Uterus (tissue), 4 donors: Measurements from ENCODE around the gene OXSM. TPM values are rescaled to one million over a fixed set of nuclear protein-coding genes. Genes with fewer than 3 reads are reported as not detected.

Experiments
- DNase-seq, 2 donors: peaks; one replicate each; pipeline ENCODE4 v3.0.0-alpha.2; 2019 to 2020
- H3K27ac ChIP-seq, 2 donors: fragments of 200-600 bp; sonication (generic); 1 replicate in 1 of 2; 2 replicates in 1 of 2; pipeline ENCODE4 v1.5.1; 2016 to 2018
- H3K27me3 ChIP-seq, 2 donors: fragments of 200-600 bp; sonication (generic); one replicate each; pipeline ENCODE4 v1.5.1; 2018 to 2019; ENCODE audit warnings: control low read depth in 1 of 2
- H3K36me3 ChIP-seq, 2 donors: fragments of 200-600 bp; sonication (generic); one replicate each; pipeline ENCODE4 v1.5.1; 2019; ENCODE audit warnings: control low read depth in 1 of 2
- H3K4me1 ChIP-seq, 2 donors: fragments of 200-600 bp; sonication (generic); one replicate each; pipeline ENCODE4 v1.5.1; 2018 to 2019; ENCODE audit warnings: control low read depth in 1 of 2
- H3K4me3 ChIP-seq, 2 donors: fragments of 200-600 bp; sonication (generic); 1 replicate in 1 of 2; 2 replicates in 1 of 2; pipeline ENCODE4 v1.5.1; 2018 to 2019; ENCODE audit warnings: mild to moderate bottlenecking in 1 of 2
- H3K9me3 ChIP-seq, 2 donors: fragments of 200-600 bp; sonication (generic); one replicate each; pipeline ENCODE4 v1.5.1; 2019; ENCODE audit warnings: control low read depth in 1 of 2
- POLR2A ChIP-seq, 2 donors: fragments of 450-650 bp; IDR thresholded peaks; one replicate each; pipeline ENCODE4 v1.6.1; 2016; ENCODE audit warnings: antibody characterized with exemption in 2 of 2, mild to moderate bottlenecking in 1 of 2, moderate library complexity in 1 of 2
- intact Hi-C: fragments of 100-400 bp; cut with DNase I; formaldehyde crosslinking; loops from one replicate; pipeline ENCODE4 v1.15.1; 2023; ENCODE audit warnings: low total_unique reads
- total RNA-seq, 4 donors: library from RNA; depleted of rRNA in 3 of 4; stranded (reverse); fragments of >200 nt in 3 of 4; gene quantifications; one replicate each; pipeline versions ENCODE4 v1.1.0 to v1.2.4, GENCODE V29; 2014 to 2023
- TF ChIP-seq, protein P1 (sequence below), 4 experiments: fragments of 200-600 bp in 2 of 4; fragments of 450-650 bp in 2 of 4; sonication (generic) in 2 of 4; IDR thresholded peaks; one replicate each; pipeline ENCODE4 v1.5.1; 2016 to 2019; ENCODE audit warnings: antibody characterized with exemption in 4 of 4, mild to moderate bottlenecking in 2 of 4, moderate library complexity in 1 of 4
- donor health status: DM: yes; HTN: yes; CAD: no.

Gene OXSM
- total RNA-seq, 4 donors from 2014 or later = 4.9 to 29.0 (median 12.8) TPM

DNA sequence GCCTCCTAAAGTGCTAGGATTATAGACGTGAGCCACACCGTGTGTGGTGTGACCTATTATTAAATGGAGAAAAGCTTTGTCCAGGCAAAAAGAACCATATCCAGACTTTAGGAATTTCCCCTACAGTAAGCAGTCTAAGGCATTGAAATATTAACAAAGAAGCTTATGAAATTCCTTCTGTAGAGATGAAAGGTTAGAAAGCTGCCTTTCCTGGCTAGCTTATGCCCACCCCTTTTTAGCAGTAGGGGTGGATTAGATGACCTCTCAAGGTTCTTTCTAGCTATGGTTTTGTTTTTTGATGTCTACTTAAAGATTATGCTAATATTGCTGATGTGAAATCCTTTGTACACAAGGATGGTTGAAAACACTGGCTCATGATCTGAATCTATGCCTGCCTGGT is 13.9 kb downstream of the OXSM start:
- no peak for DNase-seq
- H3K4me1 ChIP-seq = no peaks in the 10 kb centered on the region
- no peaks in the 10 kb centered on the region for H3K9me3 ChIP-seq
- no peaks in the 10 kb centered on the region for H3K27me3 ChIP-seq
- H3K36me3 ChIP-seq = no peaks in the 10 kb centered on the region
- H3K27ac ChIP-seq = no peak overlapping the region
- TF ChIP-seq, protein P1, sequence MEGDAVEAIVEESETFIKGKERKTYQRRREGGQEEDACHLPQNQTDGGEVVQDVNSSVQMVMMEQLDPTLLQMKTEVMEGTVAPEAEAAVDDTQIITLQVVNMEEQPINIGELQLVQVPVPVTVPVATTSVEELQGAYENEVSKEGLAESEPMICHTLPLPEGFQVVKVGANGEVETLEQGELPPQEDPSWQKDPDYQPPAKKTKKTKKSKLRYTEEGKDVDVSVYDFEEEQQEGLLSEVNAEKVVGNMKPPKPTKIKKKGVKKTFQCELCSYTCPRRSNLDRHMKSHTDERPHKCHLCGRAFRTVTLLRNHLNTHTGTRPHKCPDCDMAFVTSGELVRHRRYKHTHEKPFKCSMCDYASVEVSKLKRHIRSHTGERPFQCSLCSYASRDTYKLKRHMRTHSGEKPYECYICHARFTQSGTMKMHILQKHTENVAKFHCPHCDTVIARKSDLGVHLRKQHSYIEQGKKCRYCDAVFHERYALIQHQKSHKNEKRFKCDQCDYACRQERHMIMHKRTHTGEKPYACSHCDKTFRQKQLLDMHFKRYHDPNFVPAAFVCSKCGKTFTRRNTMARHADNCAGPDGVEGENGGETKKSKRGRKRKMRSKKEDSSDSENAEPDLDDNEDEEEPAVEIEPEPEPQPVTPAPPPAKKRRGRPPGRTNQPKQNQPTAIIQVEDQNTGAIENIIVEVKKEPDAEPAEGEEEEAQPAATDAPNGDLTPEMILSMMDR (IDR thresholded peaks at IDR 0.05) = no peak
- no peak for TF ChIP-seq POLR2A (IDR thresholded peaks at IDR 0.05)
- intact Hi-C loops = no loop called here
- H3K4me3 ChIP-seq = no peak overlapping the region

DNA sequence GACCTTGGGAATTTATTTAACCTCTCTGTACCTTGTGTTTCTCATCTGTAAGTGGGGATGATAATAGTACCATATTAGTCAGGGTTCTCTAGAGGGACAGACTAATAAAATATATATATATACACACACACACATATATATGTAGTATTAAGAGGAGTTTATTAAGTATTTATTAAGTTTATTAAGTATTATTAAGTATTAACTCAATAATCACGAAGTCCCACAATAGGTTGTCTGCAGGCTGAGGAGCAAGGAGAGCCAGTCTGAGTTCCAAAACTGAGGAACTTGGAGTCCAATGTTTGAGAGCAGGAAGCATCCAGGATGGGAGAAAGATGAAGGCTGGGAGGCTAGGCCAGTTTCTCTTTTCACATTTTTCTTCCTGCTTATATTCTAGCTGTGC is 14.8 kb downstream of the OXSM start:
- no peak overlapping the region for H3K27ac ChIP-seq
- no peaks in the 10 kb centered on the region for H3K9me3 ChIP-seq
- no peak overlapping the region for H3K4me3 ChIP-seq
- intact Hi-C loops = no loop called here
- no peaks in the 10 kb centered on the region for H3K36me3 ChIP-seq
- DNase-seq = no peak
- H3K4me1 ChIP-seq = no peaks in the 10 kb centered on the region
- no peak for TF ChIP-seq POLR2A (IDR thresholded peaks at IDR 0.05)
- TF ChIP-seq, protein P1 (IDR thresholded peaks at IDR 0.05) = no peak
- H3K27me3 ChIP-seq = no peaks in the 10 kb centered on the region

DNA sequence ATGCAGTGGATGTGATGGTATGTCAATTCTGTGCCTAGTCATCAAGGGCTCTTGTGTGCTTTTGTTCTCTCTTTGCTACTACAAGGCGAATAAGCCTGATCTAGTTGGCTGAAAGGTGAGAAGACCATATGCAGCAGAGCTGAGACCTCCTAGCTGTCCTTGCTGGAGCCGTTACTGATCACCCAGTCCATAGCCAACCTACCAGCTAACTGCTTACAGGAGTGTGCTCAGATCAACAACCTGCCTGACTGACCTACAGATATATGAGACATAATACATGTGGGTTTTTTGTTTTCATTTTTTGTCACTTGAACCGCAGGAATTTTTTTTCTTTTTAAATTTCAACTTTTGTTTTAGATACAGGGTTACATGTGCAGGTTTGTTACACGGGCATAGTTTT is 22.8 kb downstream of the OXSM start:
- Histone ChIP-seq H3K27me3 (no peaks in the 10 kb centered on the region), H3K36me3 (no peaks in the 10 kb centered on the region), H3K27ac (no peak overlapping the region), H3K4me1 (no peaks in the 10 kb centered on the region), H3K9me3 (no peaks in the 10 kb centered on the region), H3K4me3 (no peak overlapping the region)
- intact Hi-C loops = no loop called here
- TF ChIP-seq, protein P1 (IDR thresholded peaks at IDR 0.05) = no peak
- no peak for TF ChIP-seq POLR2A (IDR thresholded peaks at IDR 0.05)
- DNase-seq = no peak

DNA sequence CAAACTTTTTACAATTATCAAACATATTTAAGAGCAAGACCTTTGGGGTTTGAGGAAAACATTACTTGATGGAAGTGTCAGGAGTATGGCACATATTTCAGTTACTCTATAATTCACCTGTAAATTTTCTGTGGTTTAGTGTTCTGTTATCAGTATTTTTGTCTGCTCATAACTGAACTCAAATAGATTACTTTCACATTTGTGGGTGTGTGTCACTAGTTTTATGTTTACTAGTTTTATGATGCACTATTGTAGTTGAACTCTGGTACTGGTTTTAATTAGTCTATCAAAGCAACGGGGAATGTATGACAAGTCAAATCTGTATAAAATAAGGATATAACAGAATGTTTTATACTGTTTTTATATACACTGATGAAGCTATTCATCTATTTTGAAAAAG is 27.2 kb downstream of the OXSM start:
- Histone ChIP-seq H3K9me3 (no peaks in the 10 kb centered on the region), H3K36me3 (no peaks in the 10 kb centered on the region), H3K4me3 (no peak overlapping the region), H3K4me1 (no peaks in the 10 kb centered on the region), H3K27me3 (no peaks in the 10 kb centered on the region), H3K27ac (no peak overlapping the region)
- intact Hi-C loops = no loop called here
- TF ChIP-seq, protein P1 (IDR thresholded peaks at IDR 0.05) = no peak
- no peak for TF ChIP-seq POLR2A (IDR thresholded peaks at IDR 0.05)
- no peak for DNase-seq

DNA sequence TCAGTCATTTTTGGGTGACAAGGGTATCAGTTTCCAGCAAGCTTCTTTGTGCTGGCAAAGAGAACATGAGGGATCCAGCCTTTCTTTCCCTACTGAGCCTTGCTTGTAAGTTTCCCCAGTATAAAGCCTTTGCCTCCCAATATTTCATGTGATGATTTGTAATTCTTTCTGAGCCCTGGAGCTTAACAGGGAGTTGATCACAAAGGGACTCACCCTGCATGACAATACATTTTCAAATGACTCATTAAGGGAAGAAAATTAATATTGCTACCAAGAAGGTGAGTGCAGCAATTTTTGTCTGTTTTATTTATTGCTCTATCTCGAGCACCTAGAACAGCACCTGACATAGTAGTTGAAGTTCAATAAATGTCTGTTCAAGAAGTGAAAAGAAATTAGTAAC is 27.7 kb downstream of the OXSM start:
- Histone ChIP-seq H3K4me3 (no peak overlapping the region), H3K4me1 (no peaks in the 10 kb centered on the region), H3K27ac (no peak overlapping the region), H3K9me3 (no peaks in the 10 kb centered on the region), H3K36me3 (no peaks in the 10 kb centered on the region), H3K27me3 (no peaks in the 10 kb centered on the region)
- TF ChIP-seq, protein P1 (IDR thresholded peaks at IDR 0.05) = no peak
- no peak for TF ChIP-seq POLR2A (IDR thresholded peaks at IDR 0.05)
- intact Hi-C loops = no loop called here
- DNase-seq = no peak
